Measurements from ENCODE around the gene ZNF319.

DNA sequence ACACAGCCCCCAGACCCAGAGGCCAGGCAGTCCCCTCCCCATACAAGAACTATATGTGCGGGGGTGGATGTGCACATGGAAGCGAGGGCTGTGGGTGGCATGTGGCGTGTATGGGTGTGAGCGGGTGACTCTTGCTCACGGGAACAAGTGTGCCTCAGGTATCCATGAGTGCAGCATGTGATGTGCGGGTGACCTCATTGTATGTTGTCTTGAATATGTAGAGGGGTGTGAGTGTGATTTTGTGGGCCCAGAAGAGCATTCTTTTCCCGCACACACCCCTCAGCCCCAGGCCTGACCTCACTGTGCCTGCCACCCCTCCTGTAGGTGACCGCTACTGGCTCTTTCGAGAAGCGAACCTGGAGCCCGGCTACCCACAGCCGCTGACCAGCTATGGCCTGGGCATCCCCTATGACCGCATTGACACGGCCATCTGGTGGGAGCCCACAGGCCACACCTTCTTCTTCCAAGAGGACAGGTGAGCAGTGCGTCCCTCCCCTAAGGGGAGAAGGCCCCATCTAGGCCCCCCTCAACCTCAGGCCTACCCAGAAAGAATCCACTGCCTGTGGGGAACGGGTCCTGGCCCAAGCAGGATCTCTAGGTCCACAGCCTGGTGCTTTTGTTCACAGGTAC lies 42.5 kb upstream of the ZNF319 start:
- TF ChIP-seq, protein P1, sequence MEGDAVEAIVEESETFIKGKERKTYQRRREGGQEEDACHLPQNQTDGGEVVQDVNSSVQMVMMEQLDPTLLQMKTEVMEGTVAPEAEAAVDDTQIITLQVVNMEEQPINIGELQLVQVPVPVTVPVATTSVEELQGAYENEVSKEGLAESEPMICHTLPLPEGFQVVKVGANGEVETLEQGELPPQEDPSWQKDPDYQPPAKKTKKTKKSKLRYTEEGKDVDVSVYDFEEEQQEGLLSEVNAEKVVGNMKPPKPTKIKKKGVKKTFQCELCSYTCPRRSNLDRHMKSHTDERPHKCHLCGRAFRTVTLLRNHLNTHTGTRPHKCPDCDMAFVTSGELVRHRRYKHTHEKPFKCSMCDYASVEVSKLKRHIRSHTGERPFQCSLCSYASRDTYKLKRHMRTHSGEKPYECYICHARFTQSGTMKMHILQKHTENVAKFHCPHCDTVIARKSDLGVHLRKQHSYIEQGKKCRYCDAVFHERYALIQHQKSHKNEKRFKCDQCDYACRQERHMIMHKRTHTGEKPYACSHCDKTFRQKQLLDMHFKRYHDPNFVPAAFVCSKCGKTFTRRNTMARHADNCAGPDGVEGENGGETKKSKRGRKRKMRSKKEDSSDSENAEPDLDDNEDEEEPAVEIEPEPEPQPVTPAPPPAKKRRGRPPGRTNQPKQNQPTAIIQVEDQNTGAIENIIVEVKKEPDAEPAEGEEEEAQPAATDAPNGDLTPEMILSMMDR (IDR thresholded peaks at IDR 0.05; ENCODE audit: poor library complexity, severe bottlenecking) = no peak
- TF ChIP-seq SMC3 (conservative IDR thresholded peaks at IDR 0.05; ENCODE audit: poor library complexity) (no peak), RAD21 (conservative IDR thresholded peaks at IDR 0.05) (no peak), EZH2 (IDR thresholded peaks at IDR 0.05; ENCODE audit: borderline replicate concordance, insufficient read depth, low read length, poor library complexity, severe bottlenecking) (no peak)

All from neural cell (in vitro differentiated cells).